IPS-NIHi7 (cell line): ENCODE results near the gene PTPRN2.
"Not testable (repeated sequence)": the region's sequence is repeated elsewhere in the genome, so short reads cannot be mapped to it uniquely, and the experiment has no call there.

ENCODE experiments used
- DNase-seq: peaks from one replicate; pipeline ENCODE4 v3.0.0; 2012; ENCODE audit warnings: mixed read lengths; ENCODE audit errors: extremely low spot score

Gene PTPRN2

DNA sequence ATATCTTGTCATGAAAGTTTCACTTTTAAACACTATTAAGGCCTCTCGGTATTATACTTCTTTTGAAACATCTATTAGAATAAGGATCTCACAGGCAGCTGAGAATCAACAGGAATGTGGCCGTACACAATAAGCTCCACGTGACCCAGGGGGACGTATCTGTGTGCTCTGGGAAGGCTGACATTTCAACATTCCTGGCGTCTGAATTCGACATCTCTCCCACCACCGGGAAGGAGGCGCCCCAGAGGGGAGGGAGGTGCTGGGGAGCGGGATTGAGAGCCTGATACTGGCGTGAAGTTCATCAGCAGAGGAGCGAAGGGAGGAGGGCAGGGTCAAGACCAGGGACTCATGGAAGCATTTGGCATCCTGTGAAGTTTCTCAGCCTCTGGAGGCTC, 849.6 kb downstream of the PTPRN2 start:
- no peak for DNase-seq

DNA sequence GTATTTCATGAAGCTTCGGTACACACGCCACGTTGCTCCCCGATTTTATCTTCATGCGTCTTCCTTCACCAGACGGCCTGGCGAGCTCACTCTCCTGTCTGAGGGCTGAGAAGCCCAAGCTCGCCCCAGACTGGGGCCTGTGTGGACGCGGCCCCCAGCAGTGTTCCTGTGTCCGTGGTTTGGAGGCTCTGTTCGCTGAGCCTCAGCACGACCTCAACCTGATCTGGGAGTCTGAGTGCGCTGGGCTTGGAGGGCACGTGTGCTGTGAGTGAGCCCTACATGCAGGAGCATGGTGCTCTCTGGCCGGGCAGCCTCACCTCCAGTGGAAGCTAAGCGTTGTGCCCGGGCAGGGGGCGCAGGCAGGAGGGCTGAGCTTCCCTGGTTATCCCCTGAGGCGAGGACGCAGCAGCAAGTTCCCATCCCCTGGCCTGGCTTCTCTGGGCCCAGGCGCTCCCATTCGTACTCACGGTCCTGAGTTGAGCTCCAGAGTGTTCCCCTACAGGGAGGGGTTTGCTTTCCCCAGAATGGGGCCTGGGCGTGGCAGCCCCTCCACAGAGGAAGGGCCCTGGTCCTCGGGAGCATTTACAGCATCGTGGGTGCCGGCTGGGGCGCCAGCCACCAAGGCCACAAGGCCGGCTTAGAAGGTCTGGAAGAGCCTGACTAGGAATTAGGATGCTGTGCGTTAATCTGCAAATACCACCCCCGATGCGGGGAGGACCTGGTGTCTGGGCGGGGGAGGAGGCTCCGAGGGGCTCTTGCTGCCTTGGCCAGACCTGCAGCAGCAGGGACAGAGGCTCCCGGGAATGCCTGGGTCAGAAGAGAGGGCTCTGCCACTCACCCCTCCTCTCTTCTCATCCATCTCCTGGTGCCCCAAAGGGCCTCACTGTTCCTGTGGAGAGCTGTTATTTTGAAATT, 850.2 kb downstream of the PTPRN2 start:
- DNase-seq, result no peak

DNA sequence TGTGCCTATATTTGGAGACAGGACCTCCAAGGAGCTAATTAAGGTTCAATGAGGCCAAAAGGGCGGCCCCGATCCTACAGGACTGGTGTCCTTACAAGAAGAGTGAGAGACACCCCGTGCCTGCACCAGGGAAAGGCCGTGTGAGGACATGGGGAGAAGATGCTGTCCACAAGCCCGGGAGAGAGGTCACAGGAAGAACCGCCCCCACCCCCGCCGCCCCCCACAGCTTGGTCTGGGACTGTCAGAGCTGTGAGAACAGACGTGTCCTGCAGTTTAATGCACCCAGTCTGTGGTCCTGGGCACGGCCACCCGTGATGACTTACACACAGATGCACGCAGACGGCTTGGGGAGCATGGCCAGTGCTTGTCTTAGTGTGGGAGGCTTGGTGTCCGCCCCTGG, 851.3 kb downstream of the PTPRN2 start:
- DNase-seq, result no peak

DNA sequence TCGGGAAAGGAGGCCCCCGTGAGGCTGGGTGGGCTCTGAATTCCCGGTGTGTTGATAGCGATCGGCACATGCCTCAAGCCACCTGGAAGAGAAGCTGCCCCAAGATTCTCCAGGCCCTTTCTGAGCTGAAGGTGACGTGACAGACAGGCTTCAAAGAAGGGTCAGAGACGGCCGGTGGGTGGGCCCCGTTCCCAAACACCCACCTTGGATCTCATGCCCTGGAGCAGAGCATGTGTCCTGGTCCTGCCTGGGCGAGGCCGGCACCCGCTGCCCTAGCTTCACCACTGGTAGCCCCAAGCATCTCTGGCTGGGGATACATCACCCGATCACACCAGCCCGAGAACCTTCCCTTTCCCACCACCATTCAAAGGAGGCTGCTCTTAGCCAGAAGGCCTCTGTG, 851.8 kb downstream of the PTPRN2 start:
- no peak for DNase-seq

DNA sequence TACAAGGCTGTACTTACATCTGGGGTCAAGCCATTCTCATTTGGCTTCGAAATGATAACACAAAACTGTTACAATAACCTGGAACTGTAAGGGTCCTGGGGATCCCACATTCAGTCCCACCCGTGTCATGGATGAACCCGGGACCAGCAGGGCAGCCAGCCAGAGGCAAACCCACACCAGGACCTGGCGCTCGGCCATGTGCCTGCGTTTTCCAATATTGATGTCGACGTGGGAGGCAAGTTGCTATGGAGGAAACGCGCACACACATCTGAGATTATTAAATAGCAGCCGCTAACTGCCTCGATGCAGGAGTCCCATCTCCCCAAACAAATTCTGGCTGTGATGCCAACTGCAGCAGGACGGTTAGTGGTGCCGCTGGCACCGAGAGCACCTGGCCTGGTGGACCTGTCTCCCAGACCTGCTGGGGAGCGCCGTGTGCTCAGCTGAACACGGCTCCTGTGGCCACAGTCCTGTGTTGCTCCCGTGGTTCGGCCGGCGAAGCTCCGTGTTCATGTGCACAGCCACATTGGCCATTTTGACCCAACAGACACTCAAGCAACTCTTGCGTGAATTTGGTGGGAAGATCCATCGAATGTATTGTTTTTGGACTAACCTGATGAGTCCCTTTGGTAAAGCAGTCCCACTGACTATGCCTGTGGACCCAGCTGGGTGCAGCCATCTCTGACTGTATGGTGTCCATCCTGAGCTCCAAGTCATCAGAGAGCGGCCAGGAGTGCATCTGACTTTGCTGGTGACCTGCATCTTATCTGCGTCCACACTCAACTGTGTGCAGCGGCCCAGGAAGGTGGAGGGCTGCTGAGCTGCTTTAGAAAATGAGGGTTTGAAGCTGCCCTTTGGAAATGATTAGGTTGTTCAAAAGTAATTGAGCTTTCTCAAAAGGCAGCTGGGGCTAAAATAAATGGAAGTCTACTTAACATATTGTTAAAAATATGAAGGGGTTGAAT, 852.7 kb downstream of the PTPRN2 start:
- no peak for DNase-seq

DNA sequence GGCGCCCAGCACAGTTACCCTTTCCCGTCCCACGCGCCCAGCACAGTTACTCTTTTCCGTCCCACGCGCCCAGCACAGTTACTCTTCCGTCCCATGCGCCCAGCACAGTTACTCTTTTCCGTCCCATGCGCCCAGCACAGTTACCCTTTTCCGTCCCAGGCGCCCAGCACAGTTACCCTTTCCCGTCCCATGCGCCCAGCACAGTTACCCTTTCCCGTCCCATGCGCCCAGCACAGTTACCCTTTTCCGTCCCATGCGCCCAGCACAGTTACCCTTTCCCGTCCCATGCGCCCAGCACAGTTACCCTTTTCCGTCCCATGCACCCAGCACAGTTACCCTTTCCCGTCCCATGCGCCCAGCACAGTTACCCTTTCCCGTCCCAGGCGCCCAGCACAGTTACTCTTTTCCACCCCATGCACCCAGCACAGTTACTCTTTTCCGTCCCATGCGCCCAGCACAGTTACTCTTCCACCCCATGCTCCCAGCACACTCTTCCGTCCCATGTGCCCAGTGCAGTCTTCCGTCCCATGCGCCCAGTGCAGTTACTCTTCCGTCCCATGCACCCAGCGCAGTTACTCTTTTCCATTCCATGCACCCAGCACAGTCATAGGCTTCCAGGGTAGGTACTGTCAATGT, 853.7 kb downstream of the PTPRN2 start:
- DNase-seq, result not testable (repeated sequence)

DNA sequence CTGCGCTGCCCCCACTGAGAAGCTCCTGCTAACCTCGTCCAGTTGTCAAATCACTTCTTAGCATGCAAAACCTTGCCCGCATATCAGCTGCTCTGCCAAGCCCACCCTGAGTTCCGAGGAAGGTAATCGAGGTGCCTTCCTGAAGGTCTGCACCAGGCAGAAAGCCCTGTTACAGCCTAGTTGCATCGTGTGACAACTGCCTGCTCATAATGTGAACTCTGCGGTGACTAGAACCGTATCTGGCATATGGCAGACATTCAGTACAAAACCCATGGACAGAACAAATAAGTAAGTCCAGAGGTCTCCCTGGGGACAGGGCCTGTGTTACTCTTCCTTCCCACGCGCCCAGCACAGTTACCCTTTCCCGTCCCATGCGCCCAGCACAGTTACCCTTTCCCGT, 856.5 kb downstream of the PTPRN2 start:
- DNase-seq, result no peak

DNA sequence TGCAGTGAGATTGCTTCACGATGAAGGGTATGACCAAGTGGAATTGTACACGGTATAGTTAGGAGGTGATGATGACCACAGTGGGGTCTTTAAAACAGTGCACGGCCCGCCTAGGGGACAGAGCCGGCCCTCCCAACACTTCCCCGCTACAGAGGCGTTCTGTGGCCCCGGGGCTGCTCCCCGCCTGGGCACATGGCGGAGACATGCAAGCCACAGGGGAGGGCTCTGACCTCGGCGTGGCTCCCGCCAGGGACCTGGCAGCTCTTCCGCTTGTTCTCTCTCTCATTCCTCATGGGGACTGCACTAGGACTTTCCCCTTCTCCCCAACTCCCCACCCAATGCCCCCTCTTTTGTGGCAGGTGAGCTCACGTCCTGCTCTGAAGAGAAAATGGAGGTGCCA, 857.0 kb downstream of the PTPRN2 start:
- DNase-seq, result no peak

DNA sequence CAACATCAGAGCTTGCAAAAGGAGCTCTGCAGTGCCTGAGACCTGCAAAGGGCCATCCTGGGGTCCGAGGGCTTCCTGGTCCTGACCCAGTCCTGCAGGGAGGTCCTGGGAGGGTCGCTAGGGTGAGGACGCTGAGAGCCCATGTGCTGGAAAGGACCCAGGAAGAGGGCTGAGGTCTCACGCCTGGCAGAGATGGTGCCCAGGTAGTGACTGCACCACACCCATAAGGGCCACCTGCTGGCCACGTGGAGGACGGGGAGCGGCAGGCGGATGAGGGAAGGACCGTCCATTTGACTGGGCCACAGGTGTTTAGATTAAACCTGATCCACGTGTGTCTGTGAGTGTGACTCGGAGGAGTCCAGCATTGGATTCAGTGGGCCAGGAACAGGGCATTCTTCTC, 858.1 kb downstream of the PTPRN2 start:
- DNase-seq, result no peak

DNA sequence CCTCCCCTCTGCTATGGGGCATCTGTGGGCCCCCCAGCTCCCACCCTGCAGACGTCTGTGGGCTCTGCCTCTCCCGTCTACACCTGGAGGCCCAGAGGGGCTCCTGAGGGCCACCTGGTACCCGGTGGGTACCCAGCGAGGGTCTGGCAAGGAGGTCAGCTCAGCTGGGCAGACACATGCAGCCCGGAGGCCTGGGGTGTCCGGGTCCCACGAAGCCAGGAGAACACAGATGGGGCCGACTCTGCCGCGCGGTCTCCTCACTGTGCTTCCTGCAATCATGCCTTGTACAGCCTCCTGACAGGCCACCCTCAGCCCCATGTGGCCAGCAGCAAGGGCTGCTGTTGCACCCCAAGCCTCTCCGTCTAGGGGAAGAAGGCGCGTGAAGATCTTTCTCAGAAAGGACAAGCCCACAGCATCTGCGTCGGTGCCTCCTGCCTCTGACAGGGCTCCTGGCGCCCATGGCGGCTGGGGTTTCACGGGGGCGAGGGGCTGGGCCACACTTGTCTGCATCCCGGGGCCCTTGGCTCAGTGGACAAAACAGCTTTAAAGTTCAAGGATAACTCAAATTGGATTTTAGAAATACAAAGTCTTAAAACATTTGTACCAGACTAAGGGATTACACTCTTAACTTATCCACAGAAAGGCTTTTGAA, 859.5 kb downstream of the PTPRN2 start:
- DNase-seq, result no peak

DNA sequence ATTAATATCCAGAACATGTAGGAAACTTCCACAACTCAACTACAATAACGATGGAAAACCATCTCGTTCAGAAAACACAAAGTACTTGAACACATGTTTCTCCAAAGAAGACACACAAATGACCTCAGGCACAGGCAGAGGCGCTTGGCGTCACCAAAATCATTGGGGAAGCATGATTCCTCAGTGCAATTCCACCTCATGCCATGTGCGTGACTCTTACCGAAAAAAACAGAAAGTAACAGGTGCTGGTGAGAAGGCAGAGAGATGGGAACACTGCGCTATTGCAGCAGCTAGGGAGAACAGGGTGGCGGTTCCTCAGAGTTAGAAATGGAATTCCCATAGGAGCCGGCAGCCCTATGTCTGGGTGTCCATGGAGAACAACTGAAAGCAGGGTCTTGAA, 860.9 kb downstream of the PTPRN2 start:
- no peak for DNase-seq

DNA sequence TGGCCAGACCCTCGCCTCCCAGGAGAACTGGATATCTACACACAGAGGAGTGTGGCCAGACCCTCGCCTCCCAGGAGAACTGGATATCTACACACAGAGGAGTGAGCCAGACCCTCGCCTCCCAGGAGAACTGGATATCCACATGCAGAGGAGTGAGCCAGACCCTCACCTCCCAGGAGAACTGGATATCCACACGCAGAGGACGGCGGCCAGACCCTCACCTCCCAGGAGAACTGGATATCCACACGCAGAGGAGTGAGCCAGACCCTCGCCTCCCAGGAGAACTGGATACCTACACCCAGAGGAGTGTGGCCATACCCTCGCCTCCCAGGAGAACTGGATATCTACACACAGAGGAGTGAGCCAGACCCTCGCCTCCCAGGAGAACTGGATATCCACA, 862.3 kb downstream of the PTPRN2 start:
- DNase-seq, result not testable (repeated sequence)

DNA sequence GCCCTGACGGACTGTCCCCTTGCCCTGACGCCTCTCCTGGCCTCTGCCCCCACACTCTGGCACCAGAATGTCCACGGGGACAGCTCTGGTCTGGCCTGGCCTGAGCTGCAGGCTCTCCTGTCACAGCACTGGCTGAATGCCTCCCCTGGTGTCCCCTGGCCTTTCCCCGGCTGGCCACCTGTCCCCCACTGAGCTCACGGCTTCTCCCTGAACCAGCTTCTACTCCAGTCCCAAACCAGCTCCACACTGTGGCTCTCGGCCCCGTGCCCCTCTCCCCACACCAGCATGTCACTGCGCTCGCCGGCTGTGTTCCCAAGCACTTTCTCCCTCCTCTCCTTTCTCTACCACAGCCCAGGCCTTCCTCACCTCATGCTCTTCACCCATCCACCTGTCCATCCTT, 864.4 kb downstream of the PTPRN2 start:
- DNase-seq, result no peak

DNA sequence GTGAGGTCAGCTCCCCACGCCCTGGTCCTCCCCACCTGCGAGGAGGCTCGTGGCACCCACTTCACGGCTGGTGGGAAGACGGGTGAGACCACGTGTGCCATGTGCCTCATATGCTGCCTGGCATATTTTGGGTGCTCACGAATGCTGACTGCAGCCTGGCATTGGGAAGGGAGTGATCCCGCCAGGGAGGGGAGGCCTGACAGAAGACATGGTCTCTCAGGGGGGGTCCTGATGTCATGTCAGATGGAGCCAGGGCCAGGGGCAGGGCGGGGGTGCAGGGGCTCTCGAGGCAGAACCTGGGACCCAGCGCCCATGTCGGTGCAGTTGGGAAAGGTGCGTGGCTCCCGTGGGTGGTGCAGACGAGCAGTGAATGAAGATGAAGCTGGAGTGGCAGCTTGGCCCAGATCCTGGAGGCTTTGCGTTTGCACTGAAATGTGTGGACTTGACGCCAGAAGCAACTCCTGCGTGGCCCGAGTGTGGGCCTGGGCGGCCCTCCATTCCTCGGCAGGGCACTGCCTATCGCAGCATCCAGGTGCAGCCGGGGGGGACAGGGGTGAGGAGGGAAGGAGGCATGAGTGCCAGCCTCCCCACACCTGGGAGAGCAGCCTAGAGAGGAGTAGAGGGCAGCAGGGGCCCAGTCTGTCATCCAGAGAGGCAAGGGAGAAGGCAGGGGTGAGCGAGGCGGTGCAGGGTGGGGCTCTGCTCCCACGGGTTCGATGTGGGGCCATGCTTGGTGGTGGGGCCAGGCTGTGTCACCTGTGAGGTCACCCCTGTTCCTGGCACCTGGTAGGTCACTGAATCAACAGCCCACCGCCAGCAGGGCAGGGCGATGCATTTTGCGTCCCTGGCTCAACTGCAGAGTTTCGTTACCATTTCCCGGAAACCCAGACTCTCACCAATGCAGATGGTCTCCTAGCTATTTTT, 865.2 kb downstream of the PTPRN2 start:
- DNase-seq, result no peak

DNA sequence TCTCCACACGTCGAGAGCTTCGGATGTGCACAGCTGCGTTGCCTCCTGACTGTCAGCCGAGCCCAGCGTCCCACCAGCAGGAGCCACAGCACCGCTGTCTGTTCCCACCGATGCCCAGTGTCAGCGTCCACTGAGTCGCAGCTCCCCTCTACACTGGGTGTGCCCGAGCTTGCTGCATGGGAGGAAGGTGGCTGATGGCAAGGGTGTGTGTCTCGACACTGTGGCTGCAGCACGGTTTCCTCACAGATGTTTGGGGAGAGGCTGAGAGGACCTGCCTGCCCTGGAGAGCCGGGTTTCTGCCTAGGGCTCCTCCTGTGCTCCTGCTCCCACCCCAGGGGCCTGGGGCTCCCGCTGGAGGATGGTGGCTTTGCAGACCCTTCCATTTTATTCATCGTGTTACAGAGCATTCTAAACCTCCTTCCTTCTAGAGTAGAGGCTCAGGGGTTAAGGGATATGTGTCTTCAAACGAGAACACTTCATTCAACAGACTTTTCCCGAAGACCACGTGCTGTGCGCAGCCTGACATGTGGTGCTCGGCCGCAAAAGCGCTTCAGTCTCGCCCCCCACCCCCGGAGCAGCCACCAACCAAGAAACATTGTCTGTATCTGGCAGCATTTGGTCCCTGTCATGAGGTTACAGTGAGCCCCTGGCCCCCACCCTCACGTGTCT, 866.0 kb downstream of the PTPRN2 start:
- no peak for DNase-seq

DNA sequence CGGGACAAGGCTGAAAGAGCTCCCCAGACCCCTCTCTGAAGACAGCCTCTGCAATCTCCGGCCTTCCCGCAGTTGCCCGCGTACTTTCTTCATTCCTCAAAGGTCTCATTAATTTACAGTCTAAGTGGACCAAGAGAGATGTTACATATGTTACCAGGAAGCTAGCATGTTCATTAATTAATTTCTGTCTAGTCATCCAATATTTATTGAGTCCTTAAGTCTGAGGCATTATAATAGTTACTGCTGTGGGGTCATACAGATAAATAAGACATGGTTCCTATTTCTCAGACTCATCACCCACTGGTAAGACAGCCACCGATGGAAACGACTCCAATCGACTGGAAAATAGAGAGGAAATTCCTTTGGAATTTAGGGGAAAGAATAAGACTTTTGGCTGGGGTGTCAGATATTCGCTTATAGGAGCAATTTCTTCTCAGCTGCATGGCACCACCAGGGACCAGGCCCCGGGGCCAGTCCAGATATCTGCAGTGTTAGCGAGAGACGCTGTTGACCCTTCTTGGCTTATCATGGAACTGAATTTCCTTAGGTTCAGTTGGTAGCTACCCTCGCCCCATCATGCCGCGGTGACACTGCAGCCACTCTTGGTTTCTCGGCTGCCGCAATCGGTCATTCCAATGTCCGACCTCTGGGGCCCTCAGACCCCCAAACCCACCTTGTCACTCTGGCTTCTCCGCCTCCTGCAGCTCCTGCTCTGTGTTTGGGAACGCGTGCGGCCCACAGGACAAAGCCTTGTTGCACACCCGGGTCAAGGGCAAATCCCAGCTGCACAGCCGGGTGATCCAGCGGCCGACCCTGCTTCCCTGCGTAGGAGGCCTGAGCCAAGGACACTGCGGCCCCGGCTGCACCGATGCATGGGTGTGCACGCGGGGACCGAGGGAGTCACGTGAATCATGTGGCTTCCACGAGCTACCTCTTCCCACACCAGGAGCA, 867.6 kb downstream of the PTPRN2 start:
- DNase-seq, result no peak

DNA sequence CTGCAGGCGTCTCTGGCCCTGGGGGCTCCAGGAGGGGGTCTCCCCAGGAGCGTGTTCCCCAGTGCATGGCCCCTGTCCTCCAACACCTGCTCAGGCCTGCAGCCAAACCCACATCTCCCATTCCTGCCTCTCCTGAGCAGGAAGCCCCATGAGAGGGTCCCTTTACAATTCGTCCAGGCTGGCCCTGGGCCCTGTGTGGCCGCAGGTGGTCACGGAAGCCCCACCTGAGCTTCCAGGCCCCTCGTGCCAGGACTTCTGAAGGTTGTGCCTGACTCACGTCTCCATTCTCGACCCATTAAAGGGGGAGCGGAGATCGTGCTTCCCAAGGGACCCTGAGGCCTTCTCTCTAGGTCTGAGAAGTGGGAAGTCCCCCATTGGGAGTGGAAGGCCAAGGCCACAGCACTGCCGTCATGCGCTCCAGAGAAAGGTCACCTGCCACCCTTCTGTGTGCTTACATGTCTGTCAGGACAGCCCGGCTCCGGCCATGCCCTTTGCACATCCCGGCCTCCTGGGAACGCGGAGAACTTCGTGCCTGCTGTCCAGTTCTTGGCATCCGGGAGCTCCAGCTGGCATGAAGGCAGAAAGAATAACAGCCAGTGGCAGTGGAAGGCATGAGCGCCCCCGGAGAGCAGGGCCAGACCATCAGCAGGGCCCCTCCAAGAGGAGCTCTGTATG, 868.5 kb downstream of the PTPRN2 start:
- no peak for DNase-seq

DNA sequence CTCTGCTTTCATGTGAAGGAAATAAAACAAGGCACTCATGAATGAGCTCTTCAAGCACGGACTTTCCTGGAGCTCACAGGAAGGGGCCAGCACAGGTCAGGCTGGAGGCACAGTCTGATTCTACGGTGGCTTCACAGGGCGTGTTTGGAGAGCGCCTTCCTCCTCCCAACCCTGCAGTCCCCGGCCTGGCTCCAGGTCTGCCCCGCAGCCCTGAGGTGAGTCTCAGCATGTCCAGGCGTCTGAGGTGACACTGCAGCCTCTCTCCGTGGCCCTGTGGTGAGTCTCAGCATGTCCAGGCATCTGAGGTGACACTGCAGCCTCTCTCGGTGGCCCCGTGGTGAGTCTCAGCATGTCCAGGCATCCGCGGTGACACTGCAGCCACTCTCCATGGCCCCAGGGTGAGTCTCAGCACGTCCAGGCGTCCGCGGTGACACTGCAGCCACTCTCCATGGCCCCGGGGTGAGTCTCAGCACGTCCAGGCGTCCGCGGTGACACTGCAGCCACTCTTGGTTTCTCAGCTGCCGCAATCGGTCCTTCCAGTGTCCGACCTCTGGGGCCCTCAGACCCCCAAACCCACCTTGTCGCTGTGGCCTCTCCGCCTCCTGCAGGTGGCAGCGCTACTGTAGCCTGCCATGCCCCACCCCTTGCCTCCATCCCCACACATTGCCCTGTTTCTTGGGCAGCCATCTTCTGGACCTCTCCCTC, 869.2 kb downstream of the PTPRN2 start:
- no peak for DNase-seq
